HG03175 (cell line): ENCODE results near the gene SCMH1.
"Not testable (repeated sequence)": the region's sequence is repeated elsewhere in the genome, so short reads cannot be mapped to it uniquely, and the experiment has no call there.

ENCODE experiments used
- ATAC-seq: cut with Tn5 transposase; IDR thresholded peaks from one replicate; pipeline ENCODE4 v1.9.1; 2021; ENCODE audit warnings: mild to moderate bottlenecking, moderate library complexity; ENCODE audit not compliant: unreplicated experiment

SCMH1 gene

DNA sequence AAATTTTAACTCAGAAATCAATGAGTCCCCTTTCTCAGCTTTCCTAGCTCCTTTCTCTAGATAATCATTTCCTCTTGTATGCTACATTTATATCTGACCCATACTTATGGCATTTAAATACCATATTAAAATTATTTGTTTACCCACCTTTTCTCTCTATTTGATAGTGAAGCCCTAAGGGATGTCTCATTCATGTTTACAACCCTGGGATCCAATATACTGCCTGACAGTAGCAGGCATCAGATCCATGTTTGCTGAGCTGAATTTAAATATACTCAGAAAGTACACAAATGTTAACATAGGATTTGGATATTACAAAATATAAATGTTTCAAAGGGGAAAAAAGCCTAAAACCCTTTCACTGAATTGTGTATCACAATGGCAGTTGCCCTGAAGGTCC lies 26.5 kb downstream of the SCMH1 start:
- no peak for ATAC-seq

DNA sequence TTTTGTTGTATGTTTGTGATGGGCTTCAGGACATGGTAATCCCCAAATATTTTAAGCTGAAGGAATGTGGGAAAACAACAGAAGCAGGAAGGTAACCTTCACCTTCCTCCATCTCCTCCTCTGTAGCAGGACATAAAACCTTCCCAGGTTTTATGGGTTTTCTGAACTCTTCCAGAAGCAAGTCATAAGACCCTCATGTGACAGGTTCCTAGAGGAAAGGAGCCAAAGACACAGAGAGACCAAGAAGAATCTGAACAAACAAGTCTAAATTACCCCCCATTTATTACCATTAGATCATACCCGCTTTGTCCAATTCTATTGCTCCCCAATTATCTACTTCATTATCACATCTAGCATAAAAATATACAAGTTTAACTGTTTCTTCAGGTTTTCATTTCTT lies 28.8 kb downstream of the SCMH1 start:
- no peak for ATAC-seq

DNA sequence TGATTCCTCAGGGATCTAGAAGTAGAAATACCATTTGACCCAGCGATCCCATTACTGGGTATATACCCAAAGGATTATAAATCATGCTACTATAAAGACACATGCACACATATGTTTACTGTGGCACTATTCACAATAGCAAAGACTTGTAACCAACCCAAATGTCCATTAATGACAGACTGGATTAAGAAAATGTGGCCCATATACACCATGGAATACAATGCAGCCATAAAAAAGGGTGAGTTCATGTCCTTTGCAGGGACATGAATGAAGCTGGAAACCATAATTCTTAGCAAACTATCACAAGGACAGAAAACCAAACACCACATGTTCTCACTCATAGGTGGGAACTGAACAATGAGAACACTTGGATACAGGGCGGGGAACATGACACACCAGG lies 30.5 kb downstream of the SCMH1 start:
- ATAC-seq, result not testable (repeated sequence)

DNA sequence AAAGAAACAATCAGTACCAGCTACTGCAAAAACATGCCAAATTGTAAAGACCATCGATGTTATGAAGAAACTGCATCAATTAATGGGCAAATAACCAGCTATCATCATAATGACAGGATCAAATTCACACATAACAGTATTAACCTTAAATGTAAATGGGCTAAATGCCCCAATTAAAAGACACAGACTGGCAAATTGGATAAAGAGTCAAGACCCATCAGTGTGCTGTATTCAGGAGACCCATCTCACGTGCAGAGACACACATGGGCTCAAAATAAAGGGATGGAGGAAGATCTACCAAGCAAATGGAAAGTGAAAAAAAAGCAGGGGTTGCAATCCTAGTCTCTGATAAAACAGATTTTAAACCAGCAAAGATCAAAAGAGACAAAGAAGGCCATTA lies 35.1 kb downstream of the SCMH1 start:
- ATAC-seq, result not testable (repeated sequence)

DNA sequence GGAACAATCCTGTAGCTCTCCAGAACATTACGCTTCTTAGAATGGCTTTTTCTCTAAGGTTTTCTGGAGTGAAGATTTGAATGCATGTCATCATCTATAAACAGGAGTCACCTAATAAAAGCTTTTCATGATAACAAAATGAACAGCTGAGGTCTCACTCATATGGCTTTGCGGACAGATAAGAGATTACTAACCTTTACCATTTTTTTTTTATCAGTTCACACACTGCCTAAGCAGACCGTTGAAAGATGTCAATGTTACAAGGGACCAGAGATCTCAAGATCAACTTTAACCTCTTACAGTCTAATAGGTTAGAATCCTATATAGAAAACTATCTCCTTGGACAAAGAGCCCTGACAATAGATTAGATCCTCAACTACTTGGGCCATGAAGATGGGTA lies 41.4 kb downstream of the SCMH1 start:
- ATAC-seq, result no peak

DNA sequence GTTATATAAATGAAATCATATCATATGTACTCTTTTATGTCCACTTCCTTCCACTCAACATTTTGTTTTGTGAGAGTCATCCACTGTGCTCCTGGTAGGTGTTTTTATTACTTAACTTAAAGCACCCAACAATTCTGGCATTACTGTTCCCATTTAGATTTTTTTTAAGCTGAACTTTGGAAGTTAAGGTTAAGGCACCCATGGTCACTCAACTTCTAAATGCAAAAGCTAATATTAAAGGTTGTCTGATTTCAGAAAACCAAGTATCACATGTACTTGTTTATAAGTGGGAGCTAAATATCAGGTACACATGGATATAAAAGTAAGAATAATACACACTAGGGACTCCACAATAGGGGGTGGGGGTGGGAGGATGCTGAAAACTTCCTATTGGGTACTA lies 42.7 kb downstream of the SCMH1 start:
- ATAC-seq, result no peak

DNA sequence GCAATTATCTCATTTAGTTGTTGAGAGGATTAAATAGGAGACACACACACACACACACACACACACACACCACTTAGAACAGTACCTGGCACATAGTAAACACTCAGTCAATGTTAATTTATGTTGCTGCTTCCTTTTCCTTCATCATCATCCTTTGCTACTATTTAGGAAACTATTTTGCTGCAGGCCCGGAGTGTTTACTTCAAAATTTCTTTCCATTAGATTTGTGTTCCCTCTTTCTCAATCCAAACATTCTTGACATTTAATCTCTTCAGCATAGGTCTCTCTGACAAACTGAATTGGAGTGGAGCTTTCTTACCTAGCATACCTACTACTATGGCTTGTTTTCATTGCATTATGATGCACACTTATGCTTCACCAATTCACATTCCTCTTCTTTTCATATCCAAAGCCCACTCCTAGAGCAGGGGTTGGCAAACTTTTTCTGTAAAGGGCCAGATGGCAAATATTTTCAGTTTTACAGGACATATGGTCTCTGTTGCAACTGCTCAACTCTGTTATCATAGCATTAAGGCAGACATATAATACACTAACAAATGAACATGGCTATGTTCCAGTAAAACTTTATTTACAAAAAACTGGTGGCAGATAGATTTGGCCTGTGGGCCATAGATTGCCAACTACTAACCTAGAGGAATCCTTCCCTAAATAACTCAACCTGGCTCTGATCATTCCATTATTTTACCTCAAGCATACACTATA lies 49.5 kb downstream of the SCMH1 start:
- ATAC-seq, result no peak

DNA sequence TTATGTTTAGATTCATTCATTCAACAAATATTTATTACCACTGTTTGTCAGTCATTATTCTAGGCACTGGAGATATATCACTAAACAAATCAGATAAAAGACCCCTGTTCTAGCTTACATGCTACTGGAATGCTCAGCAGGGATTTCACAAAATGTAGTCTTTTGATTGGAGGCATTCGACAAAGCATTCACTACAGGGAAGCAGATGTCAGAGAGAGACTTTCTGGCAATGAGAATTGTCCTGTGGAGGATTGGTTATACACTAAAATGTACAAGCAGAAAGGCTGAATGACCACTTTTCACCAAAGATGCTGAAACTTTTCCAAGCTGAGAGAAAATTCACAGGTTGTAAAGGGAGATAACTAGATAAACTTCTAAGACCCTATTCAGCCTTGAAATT lies 57.7 kb downstream of the SCMH1 start:
- ATAC-seq, result no peak

DNA sequence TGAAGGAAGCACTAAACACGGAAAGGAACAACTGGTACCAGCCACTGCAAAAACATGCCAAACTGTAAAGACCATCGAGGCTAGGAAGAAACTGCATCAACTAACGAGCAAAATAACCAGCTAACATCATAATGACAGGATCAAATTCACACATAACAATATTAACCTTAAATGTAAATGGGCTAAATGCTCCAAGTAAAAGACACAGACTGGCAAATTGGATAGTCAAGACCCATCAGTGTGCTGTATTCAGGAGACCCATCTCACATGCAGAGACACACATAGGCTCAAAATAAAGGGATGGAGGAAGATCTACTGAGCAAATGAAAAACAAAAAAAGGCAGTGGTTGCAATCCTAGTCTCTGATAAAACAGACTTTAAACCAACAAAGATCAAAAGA lies 63.9 kb downstream of the SCMH1 start:
- not testable (repeated sequence) for ATAC-seq

DNA sequence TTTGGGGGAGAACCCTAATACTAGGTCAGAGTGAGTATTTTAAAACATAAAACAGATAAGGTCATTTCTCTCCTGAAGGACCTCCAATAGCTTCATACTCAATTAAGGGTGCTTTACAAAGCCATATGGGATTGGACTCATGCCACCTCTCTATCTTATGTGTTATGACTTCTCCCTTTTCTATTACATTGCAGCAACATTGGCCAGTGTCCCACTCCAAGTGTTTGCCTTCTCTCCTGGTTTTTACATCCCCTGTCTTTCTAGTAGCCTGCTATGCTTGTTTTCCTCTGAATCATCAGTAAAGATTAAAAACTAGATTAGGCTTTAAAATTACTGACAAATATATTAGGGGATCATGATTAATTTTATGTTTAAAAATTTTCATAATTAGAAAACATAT lies 66.6 kb downstream of the SCMH1 start:
- no peak for ATAC-seq

DNA sequence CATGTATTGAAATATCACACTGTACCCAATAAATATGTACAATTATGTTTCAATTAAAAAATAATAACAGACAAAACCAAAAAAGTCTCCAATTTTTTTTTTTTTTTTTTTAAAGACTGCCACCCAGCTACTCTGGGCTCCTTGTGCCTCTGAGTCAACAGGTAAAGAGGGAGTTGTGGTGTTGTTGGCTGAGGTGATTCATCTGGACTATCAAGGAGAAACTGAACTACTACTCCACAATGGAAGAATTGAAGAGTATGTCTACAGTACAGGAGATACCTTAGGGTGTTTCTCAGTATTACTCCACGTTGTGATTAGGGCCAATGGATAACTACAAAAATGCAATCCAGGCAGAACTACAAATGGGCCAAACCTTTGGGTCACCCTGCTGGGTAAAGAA lies 67.9 kb downstream of the SCMH1 start:
- ATAC-seq, result no peak

DNA sequence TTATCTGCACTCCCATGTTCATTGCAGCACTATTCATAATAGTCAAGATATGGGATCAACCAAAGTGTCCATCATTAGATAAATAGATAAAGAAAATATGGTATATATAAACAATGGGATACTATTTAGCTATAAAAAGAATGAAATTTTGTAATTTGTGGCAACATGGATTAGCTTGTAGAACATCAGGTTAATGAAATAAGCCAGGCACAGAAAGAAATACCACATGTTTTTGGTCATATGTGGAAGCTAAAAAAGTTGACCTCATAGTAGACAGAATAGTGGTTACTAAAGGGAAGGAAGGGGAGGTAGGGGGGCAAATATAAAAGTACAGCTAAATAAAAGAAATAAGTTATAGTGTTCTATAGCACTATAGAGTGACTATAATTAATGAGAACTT lies 68.5 kb downstream of the SCMH1 start:
- no peak for ATAC-seq

DNA sequence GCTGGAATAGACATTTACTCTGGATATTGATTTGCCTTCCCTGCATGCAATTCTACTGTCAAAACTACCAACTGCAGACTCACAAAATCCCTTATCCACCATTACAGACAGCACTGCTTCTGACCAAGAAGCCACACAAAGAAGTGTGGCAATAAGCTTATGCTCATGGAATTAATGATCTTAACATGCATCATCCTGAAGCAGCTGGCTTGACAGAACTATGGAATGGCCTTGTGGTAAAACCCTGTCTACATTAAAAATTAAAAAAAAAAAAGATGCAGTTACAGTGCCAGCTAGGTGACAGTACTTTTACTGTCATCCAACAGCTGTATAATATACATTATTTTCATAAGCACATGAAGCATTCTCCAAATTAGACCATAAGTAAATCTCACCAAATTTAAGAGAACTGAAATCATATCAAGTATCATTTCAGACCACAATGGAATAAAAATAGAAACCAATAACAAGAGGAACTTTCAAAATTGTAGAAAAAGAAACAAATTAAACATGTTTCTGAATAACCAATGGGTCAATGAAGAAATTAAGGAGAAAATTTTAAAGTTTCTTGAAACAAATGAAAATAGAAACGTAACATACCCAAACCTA lies 70.7 kb downstream of the SCMH1 start:
- no peak for ATAC-seq

DNA sequence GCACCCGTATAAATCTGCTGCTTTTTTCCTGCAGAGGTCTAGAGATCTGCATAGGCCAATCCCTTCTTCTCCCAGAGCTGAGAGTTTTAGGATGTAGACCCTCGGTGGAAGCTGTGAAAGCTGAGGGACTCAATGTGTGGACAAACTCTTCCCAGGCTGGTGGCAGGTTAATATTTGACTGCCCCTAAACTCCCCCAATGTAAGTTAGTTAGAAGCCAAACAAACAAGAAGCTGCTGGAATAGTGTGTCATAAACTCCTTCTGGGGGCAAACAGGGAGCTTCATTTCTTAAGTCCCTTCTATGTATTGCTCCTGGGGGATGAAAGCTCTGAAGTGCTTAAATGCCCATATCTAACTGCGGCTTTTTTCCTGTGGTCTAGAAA lies 72.3 kb downstream of the SCMH1 start:
- ATAC-seq, result no peak

DNA sequence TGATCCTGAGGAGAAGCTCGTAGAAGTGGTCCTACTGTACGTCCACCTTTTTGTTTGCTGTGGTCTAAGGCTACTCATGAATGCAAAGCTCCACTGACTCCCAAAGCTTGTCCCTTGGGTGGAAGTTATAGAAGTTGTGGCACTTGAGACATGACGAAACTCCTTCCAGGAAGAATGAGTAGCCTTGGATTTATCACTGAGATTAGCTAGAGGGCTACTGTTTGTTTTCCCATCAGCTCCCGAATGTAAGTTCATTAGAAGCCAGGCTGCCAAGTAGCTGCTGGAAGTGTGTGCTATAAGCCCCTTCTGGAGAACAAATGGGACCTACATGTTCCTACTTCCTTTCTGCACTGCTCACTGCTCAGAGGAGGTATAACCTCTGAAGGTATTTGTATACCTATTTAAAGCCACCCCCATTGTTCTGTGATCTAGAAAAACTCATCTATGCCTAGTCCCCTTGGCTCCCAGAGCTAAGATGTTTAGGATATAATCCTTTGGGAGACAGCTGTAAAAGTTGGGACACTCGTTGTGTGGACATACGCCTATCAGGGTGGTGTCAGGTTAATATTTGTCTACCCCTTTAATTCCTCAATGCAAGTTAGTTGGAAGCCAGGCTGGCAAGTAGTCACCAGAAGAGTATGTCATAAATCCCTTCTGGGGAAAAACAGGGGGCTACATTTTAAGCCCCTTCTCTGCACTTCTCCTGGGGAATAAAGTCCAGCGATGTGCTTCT lies 72.9 kb downstream of the SCMH1 start:
- ATAC-seq, result no peak

DNA sequence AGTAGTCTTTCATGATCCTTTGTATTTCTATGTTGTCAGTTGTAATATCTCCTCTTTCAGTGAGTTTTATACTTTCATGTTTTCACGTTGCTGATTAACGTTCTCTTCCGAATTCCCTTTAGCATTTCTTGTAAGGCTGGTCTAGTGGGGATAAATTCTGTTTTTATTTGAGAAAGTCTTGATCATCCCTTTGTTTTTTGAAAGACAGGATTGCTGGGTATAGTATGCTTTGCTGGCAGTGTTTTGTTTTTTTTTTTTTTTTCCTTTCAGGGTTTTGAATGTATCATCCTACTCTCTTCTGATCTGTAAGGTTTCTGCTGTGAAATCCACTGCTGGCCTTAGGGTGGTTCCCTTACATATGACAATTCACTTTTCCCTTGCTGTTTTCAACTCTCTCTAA lies 74.4 kb downstream of the SCMH1 start:
- ATAC-seq, result no peak

DNA sequence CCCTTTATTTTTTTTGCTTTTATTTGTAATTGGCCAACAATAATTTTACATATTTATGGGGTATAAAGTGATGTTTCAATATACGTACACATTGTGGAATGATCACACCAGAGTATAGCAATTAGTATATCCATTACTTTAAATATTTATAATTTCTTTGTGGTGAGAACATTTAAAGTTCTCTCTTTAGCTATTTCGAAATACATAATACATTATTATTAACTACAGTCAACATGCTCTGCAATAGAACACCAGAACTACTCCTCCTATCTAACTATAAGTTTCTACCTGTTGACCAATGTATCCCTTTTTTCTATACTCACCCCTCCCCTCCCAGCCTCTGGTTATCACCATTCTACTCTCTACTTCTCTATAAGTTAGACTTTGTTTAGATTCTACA lies 77.4 kb downstream of the SCMH1 start:
- ATAC-seq, result no peak

DNA sequence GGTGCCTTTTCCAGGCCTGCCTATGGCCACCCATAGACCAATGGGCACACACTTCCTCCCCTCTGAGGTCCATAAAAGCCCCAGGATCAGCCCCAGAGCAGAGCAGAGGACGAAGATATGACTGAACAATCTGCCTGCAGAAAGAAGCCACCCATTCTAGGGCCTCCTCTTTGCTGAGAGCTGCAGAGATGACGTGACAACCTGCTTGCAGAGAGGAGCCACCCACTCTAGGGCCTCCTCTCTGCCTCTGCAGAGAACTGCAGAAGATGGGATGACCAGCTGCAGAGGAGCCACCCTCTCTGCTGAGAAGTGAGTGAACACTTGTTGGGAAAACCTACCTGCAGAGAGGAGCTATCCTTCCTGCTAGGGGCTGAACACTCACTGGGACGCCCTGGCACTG lies 79.7 kb downstream of the SCMH1 start:
- ATAC-seq, result no peak

DNA sequence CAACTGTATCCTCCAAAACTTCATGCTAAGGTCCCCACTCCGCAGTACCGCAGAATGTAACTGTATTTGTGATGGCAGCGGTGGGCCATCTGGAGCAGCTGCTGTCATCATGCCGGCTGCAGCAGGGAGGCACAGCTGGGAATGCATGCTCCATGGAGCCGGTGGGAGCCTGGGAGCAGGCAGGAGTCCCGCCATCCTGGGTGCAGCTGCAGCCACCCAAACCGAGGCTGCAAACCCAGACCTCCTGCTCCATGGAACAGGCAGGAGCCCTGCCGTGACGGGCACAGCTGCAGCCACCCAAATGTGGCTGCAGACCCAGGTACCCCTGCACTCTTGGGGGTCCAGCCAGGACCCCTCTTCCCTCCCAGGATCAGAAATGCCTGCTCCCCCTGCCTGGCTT lies 80.3 kb downstream of the SCMH1 start:
- ATAC-seq, result no peak

DNA sequence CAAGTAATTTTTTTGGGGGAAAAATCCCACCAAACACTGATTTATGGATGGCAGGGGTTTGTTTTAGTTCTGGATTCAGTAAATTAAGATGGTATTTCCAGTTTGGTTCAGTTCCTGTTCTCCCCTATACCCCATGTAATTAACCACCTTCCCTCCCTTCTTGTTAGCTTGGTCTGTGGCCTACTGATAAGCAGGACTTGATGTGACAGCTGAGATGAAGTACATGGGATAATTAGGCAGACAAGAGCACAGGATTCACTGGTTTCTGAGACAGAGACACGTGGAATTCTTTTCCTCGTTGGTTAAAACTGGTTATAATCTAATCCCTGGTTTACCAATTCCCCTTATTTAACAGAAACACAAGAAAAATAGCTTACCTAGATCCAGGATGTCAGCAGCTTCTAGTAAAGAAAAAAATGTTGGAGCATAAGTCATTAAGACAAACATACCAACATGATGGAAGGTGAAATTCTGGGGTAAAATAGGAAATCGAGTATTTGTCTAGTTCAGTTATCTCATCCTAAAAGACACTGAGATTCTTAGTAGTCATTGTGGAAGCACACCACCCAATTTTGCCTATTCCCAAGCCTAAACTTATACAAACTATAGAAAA lies 81.5 kb downstream of the SCMH1 start:
- ATAC-seq, result no peak

DNA sequence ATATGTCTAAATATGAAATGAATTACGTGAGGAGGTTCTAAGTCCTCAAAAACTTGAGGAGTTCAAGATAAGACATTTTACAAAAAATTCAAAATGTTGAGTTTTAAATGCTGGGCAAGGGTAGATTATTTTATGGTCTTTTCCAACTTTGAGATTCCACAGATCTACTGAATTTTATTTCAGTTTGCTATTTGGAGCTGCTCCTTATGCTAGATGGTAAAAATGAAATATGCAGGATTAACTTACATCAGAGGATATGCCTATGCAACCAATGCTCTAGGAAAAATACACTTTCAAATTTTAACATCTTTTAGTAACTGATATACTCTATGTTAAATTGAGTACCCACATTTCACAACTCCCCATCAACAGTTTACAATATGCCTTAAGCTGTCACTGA lies 83.1 kb downstream of the SCMH1 start:
- ATAC-seq, result no peak
